K562 (cell line): Measurements from ENCODE around the gene ANKLE1. TPM values are rescaled to one million over a fixed set of nuclear protein-coding genes. Genes with fewer than 3 reads are reported as not detected.

Experiments
- CEBPZ ChIP-seq: fragments of 150-350 bp; IDR thresholded peaks from 2 replicates; pipeline ENCODE4 v1.6.1; 2014; ENCODE audit warnings: low read depth, mild to moderate bottlenecking, low read length, borderline replicate concordance
- ELK1 ChIP-seq: sonication (generic); formaldehyde crosslinking; IDR thresholded peaks from 2 replicates; pipeline ENCODE4 v1.8.1; 2022; ENCODE audit warnings: missing genetic modification reagents
- ETS1 ChIP-seq: conservative IDR thresholded peaks from 2 replicates; pipeline ENCODE4 v1.6.1; 2011; ENCODE audit warnings: low read depth, mild to moderate bottlenecking, low read length; ENCODE audit not compliant: control insufficient read depth
- FOXM1 ChIP-seq, 2 experiments: fragments of 450-650 bp in 1 of 2; sonication (generic) in 1 of 2; formaldehyde crosslinking in 1 of 2; IDR thresholded peaks; 2 replicates each; pipeline versions ENCODE4 v1.6.1 to v1.9.0; 2017 to 2022; ENCODE audit warnings: low read depth in 2 of 2, mild to moderate bottlenecking in 2 of 2, missing genetic modification reagents in 1 of 2, moderate library complexity in 1 of 2
- JUNB ChIP-seq: fragments of 450-650 bp; formaldehyde crosslinking; conservative IDR thresholded peaks from 2 replicates; pipeline ENCODE4 v1.4.0; 2020; ENCODE audit warnings: mild to moderate bottlenecking
- MAZ ChIP-seq, 2 experiments: fragments of 450-650 bp in 1 of 2; sonication (generic) in 1 of 2; formaldehyde crosslinking; IDR thresholded peaks in 1 of 2; conservative IDR thresholded peaks in 1 of 2; 2 replicates each; pipeline versions ENCODE4 v1.4.0 to v1.5.0; 2020; ENCODE audit warnings: mild to moderate bottlenecking in 1 of 2, missing genetic modification reagents in 1 of 2
- OTX1 ChIP-seq: fragments of 450-650 bp; formaldehyde crosslinking; IDR thresholded peaks from 2 replicates; pipeline ENCODE4 v1.4.0; 2022; ENCODE audit warnings: mild to moderate bottlenecking
- PHF20 ChIP-seq: fragments of 450-650 bp; IDR thresholded peaks from 2 replicates; pipeline ENCODE4 v1.6.1; 2018; ENCODE audit not compliant: partially characterized antibody
- POLR2H ChIP-seq: IDR thresholded peaks from 2 replicates; pipeline ENCODE4 v1.6.1; 2016; ENCODE audit warnings: missing genetic modification characterization, low read depth, mild to moderate bottlenecking, control low read depth, missing compliant biosample characterization, moderate library complexity
- PPARD ChIP-seq: fragments of 250-450 bp; sonication (Bioruptor Pico); IDR thresholded peaks from 2 replicates; pipeline ENCODE4 v1.8.0; 2022; ENCODE audit warnings: inconsistent platforms, mild to moderate bottlenecking, moderate library complexity
- TAF15 ChIP-seq: fragments of 200-400 bp; formaldehyde crosslinking; IDR thresholded peaks from 2 replicates; pipeline ENCODE4 v1.6.1; 2017; ENCODE audit warnings: mild to moderate bottlenecking, low read depth, low read length, moderate library complexity
- TARDBP ChIP-seq: fragments of 450-650 bp; IDR thresholded peaks from 2 replicates; pipeline ENCODE4 v1.6.1; 2016
- TSHZ1 ChIP-seq: fragments of 250-450 bp; sonication (Bioruptor Pico); IDR thresholded peaks from 2 replicates; pipeline ENCODE4 v1.4.0; 2020; ENCODE audit warnings: mild to moderate bottlenecking, moderate library complexity
- USF2 ChIP-seq: sonication (generic); formaldehyde crosslinking; IDR thresholded peaks from 2 replicates; pipeline ENCODE4 v1.5.0; 2020; ENCODE audit warnings: missing genetic modification reagents
- ZNF311 ChIP-seq: fragments of 250-450 bp; sonication (Bioruptor Pico); IDR thresholded peaks from 2 replicates; pipeline ENCODE4 v1.4.0; 2020; ENCODE audit warnings: mild to moderate bottlenecking, moderate library complexity
- ZNF436 ChIP-seq: fragments of 250-450, 450-650 bp; sonication (Bioruptor Pico); formaldehyde crosslinking; IDR thresholded peaks from 2 replicates; pipeline ENCODE4 v1.7.0; 2020; ENCODE audit warnings: mild to moderate bottlenecking
- polyA plus RNA-seq, 8 experiments: library from polyadenylated mRNA; depleted of rRNA in 4 of 8; stranded (reverse) in 5 of 8; unstranded in 3 of 8; fragments of >200 nt; fragmentation: Nextera tagmentation in 2 of 8; fragmentation: Illumina TruSeq in 1 of 8; extraction: Ambion mirVana in 2 of 8; extraction: Trizol in 1 of 8; gene quantifications; 2 replicates each; pipeline versions ENCODE4 v1.2.1 to v1.2.3, GENCODE V29; 2011 to 2014; ENCODE audit warnings: inconsistent platforms in 1 of 8, missing spikeins in 1 of 8
- total RNA-seq, 7 experiments: library from RNA; depleted of rRNA in 6 of 7; stranded (reverse); fragments of >200 nt in 6 of 7; fragmentation: Illumina TruSeq in 2 of 7; extraction: Trizol in 2 of 7; gene quantifications; 2 replicates each; pipeline versions ENCODE4 v1.2.1 to v1.2.3, GENCODE V29; 2011 to 2021; ENCODE audit warnings: low replicate concordance in 1 of 7

The ANKLE1 gene
- total and polyA plus RNA-seq, 9 of the 15 experiments (the other 6 are each of a cell fraction or from before 2014, with no cell fraction given): 0.63 to 9.2 (median 2.9) TPM

GRCh38 chr19:17292301-17293074 is 10.8 kb downstream of the ANKLE1 start (continued):
- TF ChIP-seq JUNB (CRISPR knock-in tag) (no peak), ETS1 (0 out of 2 replicates have a peak, but pooled peaks have one; percentile 52), TAF15 (no peak), CEBPZ (no peak), TARDBP (peak; percentile 60; the same call in 1 of the 2 replicates), ELK1 (no peak), PHF20 (no peak), ZNF436 (CRISPR knock-in tag) (no peak), FOXM1 (IDR thresholded peaks at IDR 0.05; ENCODE audit: low read depth) (peak; percentile 30; the same call in 1 of the 2 replicates), FOXM1 (CRISPR knock-in tag; IDR thresholded peaks at IDR 0.05; ENCODE audit: low read depth) (peak; percentile 88; the same call in 1 of the 2 replicates), POLR2H (tag) (no peak), OTX1 (CRISPR knock-in tag) (no peak), PPARD (no peak), TSHZ1 (no peak), ZNF311 (CRISPR knock-in tag) (no peak), USF2 (no peak), MAZ (CRISPR knock-in tag; conservative IDR thresholded peaks at IDR 0.05 in 1 of 2, IDR thresholded peaks at IDR 0.05 in 1 of 2) (peak; percentile 68 to 88)
